ENCODE measurements around the gene MVB12B.

GRCh38 chr9:126520453-126520852 lies 193.8 kb downstream of the MVB12B start:
- TF ChIP-seq YY1 (IDR thresholded peaks at IDR 0.05; ENCODE audit: insufficient read depth, insufficient replicate concordance, low read depth, low read length) (no peak), CTCF (CRISPR knock-in tag; IDR thresholded peaks at IDR 0.05) (no peak), ZNF598 (CRISPR knock-in tag; IDR thresholded peaks at IDR 0.05; ENCODE audit: borderline replicate concordance) (no peak), POLR2A (IDR thresholded peaks at IDR 0.05; ENCODE audit: insufficient read depth in 1 of 2, low read depth in 2 of 2, low read length in 2 of 2) (no peak)
- TF ChIP-seq, protein P1, sequence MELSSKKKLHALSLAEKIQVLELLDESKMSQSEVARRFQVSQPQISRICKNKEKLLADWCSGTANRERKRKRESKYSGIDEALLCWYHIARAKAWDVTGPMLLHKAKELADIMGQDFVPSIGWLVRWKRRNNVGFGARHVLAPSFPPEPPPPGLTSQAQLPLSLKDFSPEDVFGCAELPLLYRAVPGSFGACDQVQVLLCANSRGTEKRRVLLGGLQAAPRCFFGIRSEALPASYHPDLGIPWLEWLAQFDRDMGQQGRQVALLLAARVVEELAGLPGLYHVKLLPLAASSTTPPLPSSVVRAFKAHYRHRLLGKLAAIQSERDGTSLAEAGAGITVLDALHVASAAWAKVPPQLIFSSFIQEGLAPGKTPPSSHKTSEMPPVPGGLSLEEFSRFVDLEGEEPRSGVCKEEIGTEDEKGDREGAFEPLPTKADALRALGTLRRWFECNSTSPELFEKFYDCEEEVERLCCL (CRISPR knock-in tag; IDR thresholded peaks at IDR 0.05; ENCODE audit: borderline replicate concordance), result no peak
